Suppressor macrophage treated with lipopolysaccharide for 1 hour (primary cell): ENCODE data around the gene CDH16.
"Not testable (repeated sequence)": the region's sequence is repeated elsewhere in the genome, so short reads cannot be mapped to it uniquely, and the experiment has no call there.

Source experiments
- DNase-seq, 3 donors: peaks; one replicate each; pipeline ENCODE4 v3.0.0-alpha.2; 2020 to 2022

Gene CDH16

DNA sequence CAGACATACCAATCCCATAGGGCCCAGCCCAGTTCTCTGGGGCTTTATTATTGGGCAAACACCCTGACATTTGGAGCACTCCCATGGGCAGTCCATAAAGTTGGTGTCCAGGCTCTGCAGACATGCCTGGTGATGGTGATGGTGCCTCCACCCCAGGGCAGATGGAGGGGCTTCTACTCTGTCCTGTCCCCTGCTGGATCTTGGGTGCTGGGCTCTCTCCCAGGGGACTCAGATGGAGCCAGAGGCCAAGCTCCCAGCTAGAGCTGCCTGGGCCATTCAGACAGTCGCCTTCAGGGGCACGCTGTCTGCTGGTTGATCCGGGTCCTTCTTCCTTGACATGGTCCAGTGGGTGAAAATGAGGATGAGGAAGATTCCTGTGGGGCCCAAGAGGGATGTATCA is 10.6 kb downstream of the CDH16 start:
- no peak for DNase-seq

- DNase-seq, result no peak
These were observed 11.5 kb downstream of the CDH16 start for GRCh38 chr16:66906916-66907836.

DNA sequence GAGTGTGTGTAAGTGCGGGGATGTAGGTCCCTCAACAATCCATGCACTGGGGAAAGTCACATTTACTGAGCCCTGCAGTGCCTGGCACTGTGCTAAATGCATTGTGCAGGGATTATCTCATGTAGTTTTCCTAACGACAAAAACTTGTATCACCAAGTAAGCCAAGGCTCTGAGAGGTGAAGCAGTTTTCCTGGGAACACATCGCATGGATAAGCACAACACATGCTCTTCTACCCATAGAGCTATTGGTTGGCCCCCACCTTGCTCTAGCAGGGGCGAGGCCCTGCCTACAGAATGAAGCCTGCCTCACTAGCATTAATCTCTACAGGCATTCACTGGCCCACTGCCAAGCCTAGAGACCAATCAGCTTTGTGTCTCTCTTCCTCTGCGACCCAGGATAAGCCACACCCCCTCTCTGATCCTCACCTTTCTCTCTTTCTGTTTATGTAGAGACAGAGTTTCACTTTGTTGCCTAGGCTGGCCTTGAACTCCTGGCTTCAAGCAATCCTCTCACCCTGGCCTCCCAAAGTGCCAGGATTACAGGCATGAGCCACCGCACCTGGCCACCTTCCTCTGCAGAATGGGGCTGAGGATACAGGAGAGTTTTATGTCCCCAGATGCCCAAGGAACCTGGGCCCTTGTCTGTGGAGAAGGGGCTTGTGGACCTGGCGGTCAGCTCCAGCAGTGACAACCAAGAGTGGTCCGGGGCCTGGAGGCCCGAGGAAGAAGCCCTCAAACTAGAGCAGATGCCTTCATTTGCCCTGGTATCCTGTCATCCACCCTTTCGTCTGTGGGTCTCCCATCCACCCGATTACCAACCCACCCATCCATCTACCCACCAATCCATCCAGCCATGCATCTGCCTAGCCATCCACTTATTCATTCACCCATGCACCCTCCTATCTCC is 12.8 kb downstream of the CDH16 start:
- no peak for DNase-seq

DNA sequence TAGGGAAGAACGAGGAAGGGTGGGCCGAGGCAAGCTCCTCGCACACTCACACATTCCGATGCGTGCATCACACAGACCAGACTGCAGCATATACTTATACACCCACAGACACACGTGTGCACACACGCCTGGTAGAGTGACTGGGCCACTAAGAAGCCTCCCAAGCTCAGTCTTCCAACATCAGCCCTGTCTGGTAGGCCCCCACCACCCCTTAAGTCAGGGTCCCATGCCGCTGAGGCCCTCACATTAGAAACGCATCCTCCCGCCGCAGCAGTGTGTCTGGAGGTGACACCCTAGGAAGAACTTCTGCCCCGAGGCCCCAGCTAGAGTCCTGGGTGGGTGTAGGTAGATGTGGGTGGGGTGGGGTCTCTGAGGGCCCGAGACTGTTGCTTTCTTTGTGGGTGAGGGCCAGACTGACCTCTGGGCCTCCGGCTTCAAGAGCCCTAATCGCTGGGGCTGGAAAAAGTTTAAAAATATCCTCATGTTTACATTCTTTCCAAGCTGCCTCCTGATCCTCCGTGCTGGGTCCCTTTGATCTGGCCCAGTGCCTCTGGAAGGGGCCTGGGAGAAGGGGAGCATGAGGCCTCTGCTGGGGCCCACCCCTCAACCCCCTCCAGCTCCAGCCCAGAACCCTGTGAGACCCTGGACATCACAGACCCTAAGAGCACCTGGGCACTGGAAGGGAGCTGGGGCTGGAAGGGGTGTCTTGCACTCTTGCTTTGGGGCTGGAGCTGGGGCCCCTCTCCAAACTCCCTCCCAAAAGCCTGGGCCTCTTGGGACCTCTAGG is 13.6 kb downstream of the CDH16 start:
- no peak for DNase-seq

- DNase-seq, result no peak
These were observed 14.2 kb downstream of the CDH16 start for GRCh38 chr16:66904428-66904845.

GRCh38 chr16:66903544-66904427 is 14.9 kb downstream of the CDH16 start:
- DNase-seq, result no peak

- DNase-seq, result peak in 2 of 3 donors; percentile 8 to 19
These were observed 15.8 kb downstream of the CDH16 start for GRCh38 chr16:66902648-66903543.

GRCh38 chr16:66901626-66902025 is 17.1 kb downstream of the CDH16 start:
- DNase-seq, result no peak

- no peak for DNase-seq
These were observed 17.8 kb downstream of the CDH16 start for GRCh38 chr16:66900721-66901441.

GRCh38 chr16:66899945-66900710 is 18.6 kb downstream of the CDH16 start:
- peak; percentile 50 to 65 (median 54) for DNase-seq

DNA sequence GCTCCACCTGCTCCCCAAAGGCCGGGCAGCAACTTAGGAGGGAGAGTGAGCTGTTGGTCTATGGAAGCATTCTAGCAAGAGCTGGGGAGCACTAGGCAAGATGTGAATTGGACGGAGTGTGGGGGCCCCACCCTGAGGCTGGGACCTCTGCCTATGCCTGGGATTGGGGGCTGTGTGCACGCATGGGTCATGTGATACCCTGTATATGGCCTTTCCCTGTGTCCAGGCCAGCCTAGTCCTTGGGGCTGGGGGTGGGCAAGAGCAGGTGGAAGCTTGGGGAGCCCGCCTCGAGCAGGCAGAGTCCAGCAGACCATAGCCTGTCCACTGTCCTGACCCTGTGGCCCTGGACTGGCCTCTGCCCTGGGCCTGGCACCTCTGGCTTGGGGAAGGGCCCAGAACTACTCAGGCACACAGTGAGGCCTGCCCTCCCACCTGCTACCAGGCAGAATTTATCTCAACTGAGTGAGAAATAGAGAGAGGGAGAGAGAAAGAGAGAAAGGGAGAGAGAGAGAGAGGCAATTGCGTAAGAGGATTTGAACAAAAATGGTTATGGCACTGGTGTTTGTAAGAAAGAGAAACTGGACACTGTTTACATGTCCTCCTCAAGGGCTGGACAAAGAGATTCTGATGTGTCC is 19.3 kb downstream of the CDH16 start:
- no peak for DNase-seq

- no peak for DNase-seq
These were observed 19.8 kb downstream of the CDH16 start for GRCh38 chr16:66898933-66899309.

DNA sequence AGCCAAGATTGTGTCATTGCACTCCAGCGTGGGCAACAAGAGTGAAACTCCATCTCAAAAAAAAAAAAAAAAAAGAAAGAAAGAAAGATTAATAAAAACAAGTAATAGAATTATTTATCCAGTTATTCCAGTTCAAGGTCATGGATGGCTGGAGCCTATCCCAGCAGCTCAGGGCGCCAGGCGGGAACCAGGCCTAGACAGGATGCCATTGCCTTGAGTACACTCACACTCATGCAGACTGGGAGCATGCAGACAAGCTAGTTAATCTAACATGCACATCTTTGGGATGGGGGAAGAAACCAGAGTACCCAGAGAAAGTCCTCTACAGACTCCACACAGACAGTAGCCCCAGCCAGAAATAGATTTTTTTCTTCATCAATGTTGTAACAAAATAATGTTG is 20.5 kb downstream of the CDH16 start:
- no peak for DNase-seq

DNA sequence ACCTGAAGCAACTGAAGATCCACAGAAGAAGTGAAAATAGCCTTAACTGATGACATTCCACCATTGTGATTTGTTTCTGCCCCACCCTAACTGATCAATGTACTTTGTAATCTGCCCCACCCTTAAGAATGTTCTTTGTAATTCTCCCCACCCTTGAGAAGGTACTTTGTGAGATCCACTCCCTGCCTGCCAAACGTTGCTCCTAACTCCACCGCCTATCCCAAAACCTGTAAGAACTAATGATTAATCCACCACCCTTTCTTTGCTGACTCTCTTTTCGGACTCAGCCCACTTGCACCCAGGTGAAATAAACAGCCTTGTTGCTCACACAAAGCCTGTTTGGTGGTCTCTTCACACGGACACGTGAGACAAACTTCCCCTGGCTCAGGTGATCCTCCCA is 22.0 kb downstream of the CDH16 start:
- DNase-seq, result not testable (repeated sequence)

DNA sequence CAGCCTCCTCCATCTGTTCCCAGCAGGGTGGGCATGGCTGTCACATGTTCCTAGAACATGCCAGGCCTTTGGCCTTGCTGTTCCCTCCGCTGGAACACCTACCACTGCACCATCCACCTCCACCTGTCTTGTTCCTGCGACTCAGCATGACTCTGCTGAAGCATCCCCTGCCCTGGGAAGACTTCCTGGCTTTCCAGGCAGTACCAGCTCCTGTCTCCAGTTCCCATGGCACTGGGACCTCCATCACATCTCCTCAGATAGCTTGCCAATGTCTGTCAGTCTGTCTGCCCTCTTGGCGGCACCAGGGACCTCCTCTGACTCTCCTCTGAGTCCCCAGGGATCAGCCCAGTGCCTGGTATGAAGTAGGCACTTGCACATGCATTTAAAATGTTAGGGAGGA is 22.7 kb downstream of the CDH16 start:
- DNase-seq, result no peak

DNA sequence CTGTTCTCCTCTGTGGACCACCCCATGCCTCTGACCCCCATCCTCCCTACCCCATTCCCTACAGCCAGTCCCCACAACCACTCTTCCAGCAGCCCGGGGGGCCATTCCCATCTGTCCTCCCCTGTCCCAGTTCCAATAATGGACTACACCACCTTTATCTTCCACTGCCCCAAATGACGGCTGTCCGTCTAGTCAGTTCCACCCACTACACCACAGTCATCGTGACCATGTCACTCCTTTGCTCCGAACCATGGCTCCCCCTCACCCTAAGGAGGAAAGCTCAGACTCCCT is 23.1 kb downstream of the CDH16 start:
- DNase-seq, result no peak

DNA sequence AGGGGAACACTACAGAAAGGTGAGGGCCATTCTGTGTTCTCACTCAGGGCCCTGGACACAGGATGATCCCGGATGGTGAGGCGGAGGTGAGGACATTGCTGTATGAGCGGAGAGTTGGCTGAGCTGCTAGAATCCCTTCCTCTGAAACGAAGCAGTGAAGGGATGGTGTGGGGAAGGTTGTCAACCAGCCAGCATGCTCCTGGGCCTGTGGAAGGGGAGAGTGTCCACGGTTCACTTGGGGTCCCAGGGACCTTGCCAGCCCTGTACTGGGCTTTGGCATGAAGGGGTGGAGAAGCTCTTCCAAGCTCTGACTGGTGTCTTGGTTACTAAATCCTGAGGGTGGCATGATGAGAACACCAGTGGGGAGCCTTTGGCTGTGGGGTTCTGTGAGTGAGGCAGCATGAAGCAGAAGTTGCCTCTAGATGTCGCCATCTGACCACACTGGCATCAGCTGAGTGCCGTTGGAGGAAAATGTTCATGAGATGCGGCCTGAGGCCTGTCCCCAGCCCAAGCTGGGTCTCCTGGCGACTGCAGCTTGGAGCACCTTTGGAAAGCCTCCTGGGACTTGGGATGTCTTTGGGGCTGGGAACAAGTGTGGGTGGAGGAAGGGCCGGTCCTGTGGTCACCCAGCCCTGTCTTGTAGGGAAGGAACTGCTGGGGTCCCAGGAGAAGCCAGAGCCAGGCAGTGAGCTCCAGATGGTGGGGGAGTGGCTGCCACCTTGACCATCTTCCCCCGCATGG is 23.6 kb downstream of the CDH16 start:
- peak; percentile 83 to 87 (median 85) for DNase-seq

- DNase-seq, result no peak
These were observed 24.6 kb downstream of the CDH16 start for GRCh38 chr16:66894055-66894454.
